ENCODE data around the gene B4GALNT1.

DNA sequence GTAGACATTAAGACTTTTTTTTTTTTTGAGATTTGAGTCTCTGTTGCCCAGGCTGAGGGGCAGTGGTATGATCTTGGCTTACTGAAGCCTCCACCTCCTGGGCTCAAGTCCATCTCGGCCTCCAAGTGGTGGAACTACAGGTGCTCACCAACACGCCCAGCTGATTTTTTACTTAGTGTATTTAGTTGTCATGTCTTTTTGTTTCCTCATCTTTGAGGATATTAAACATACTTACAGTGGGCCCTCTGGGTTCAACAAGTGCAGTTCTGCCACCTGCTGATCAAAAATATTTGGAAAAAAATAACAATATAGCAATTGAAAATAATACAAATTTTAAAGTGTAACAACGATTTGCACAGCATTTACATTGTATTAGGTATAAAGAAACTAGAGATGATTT, 4.4 kb upstream of the B4GALNT1 start:
- TF ChIP-seq, protein P1, sequence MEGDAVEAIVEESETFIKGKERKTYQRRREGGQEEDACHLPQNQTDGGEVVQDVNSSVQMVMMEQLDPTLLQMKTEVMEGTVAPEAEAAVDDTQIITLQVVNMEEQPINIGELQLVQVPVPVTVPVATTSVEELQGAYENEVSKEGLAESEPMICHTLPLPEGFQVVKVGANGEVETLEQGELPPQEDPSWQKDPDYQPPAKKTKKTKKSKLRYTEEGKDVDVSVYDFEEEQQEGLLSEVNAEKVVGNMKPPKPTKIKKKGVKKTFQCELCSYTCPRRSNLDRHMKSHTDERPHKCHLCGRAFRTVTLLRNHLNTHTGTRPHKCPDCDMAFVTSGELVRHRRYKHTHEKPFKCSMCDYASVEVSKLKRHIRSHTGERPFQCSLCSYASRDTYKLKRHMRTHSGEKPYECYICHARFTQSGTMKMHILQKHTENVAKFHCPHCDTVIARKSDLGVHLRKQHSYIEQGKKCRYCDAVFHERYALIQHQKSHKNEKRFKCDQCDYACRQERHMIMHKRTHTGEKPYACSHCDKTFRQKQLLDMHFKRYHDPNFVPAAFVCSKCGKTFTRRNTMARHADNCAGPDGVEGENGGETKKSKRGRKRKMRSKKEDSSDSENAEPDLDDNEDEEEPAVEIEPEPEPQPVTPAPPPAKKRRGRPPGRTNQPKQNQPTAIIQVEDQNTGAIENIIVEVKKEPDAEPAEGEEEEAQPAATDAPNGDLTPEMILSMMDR (optimal IDR thresholded peaks at IDR 0.05 in 1 of 3, IDR thresholded peaks at IDR 0.05 in 1 of 3, conservative IDR thresholded peaks at IDR 0.05 in 1 of 3; ENCODE audit: extremely low read depth in 1 of 3, insufficient read depth in 2 of 3, low read length in 3 of 3) = no peak
- no peak for TF ChIP-seq EZH2 (IDR thresholded peaks at IDR 0.05; ENCODE audit: low read length)

All from keratinocyte (primary cell).